ENCODE data around the gene CDKN1A. TPM values are rescaled to one million over a fixed set of nuclear protein-coding genes. Genes with fewer than 3 reads are reported as not detected.

CDKN1A gene
- total RNA-seq, 1 donor from 2014 or later = 48.4 TPM

DNA sequence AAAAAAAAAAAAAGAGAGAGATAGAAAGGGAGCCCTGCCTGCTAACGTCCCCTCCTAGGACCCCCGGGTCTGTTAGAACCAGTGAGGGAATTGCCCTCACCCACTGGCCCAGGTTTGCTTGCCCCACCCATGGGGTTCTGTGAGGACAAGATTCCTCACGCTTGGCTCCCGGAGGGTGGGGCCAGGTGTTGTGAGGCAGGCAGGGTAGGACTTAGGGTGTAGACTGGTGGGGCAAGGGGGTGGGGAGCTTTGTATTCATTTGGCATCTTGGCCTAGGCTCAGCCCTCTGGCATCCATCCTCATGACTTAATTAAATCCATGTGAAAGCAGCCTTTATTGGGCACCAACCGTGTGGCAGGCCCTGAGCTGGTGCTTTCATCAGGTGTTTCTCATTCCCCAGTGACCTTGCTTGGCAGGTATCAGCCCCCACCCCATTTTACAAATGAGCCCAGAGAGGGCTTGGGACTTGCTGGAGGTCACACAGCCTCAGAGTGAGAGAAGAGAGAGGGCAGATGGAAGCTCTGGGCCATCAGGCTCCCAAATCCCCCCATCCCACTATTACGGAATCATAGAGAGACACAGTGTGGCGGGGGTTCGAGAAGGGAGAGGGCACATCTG lies 38.1 kb downstream of the CDKN1A start:
- H3K27me3 Mint-ChIP-seq (ENCODE audit: unreplicated experiment) = peaks cover 5% of the 10 kb centered on the region
- H3K36me3 Mint-ChIP-seq (ENCODE audit: low read depth, unreplicated experiment) = no peaks in the 10 kb centered on the region
- no peak overlapping the region for H3K27ac Mint-ChIP-seq (ENCODE audit: unreplicated experiment)
- no peak overlapping the region for H3K4me3 Mint-ChIP-seq (ENCODE audit: unreplicated experiment)
- no peak for DNase-seq (ENCODE audit: low spot score)
- TF ChIP-seq, protein P1, sequence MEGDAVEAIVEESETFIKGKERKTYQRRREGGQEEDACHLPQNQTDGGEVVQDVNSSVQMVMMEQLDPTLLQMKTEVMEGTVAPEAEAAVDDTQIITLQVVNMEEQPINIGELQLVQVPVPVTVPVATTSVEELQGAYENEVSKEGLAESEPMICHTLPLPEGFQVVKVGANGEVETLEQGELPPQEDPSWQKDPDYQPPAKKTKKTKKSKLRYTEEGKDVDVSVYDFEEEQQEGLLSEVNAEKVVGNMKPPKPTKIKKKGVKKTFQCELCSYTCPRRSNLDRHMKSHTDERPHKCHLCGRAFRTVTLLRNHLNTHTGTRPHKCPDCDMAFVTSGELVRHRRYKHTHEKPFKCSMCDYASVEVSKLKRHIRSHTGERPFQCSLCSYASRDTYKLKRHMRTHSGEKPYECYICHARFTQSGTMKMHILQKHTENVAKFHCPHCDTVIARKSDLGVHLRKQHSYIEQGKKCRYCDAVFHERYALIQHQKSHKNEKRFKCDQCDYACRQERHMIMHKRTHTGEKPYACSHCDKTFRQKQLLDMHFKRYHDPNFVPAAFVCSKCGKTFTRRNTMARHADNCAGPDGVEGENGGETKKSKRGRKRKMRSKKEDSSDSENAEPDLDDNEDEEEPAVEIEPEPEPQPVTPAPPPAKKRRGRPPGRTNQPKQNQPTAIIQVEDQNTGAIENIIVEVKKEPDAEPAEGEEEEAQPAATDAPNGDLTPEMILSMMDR (IDR thresholded peaks at IDR 0.05; ENCODE audit: unreplicated experiment) = no peak
- no peaks in the 10 kb centered on the region for H3K4me1 Mint-ChIP-seq (ENCODE audit: unreplicated experiment)
- no peaks in the 10 kb centered on the region for H3K9me3 Mint-ChIP-seq (ENCODE audit: unreplicated experiment)

DNA sequence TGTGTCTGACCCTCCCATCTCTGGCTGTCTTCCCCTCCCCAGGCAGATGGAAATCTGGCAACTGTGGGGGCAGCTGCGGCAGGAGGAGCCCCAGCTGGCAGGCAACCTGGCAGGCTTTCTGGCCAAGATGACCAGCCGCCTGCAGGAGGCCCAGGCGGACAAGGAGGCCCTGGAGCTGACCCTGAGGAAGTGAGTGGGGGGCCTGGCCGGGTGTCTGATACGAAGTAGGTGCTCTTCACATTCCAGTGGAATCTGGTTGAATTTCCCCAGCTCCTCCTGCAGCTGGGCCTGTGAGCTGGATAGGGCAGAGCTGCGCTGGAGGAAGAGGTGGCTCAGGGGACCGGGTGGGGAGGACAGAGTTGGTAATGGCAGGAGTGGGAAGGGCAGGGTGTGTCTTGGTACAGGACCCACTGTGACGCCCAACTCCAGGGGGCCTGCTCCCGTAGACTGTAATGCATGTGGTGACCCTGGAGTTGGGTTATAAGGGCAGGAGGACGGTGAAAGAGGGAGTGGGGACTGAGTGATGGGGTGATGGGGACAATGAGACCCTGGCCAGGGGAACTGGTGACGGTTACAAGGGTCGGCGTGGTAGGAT lies 38.8 kb downstream of the CDKN1A start:
- H3K4me1 Mint-ChIP-seq (ENCODE audit: unreplicated experiment) = no peaks in the 10 kb centered on the region

DNA sequence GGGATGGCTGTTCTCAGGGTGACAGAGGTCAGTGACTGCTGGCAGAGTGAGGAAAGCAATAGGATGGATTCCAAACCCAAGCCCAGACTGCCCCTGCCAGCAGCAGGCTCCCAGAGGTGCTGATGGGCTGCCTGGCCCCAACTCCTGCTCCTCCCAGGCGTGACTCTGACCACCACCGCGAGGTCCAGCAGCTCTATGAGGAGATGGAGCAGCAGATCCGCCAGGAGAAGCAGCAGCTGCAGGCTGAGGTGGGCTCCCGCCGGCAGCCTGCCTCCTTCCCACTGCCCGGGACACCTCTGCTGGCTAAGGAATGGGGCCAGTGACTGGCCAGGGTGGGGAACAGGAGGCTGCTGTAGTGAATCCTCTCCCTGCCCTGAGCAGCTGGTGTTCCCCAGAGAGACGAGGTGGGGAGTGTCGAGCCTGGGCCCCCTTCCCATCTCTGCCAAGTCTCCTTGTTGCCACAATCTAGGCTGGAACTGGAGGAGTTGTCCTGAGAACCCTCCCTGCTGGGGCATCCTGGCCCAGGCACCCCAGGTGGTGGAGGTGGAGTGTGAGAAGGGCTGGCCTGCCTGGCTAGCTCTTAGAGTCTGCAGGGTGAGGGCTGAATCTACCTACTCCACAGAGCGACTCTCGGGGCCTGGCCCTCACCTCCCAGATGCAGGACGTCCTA lies 39.5 kb downstream of the CDKN1A start:
- no peaks in the 10 kb centered on the region for H3K9me3 Mint-ChIP-seq (ENCODE audit: unreplicated experiment)
- H3K36me3 Mint-ChIP-seq (ENCODE audit: low read depth, unreplicated experiment) = no peaks in the 10 kb centered on the region
- no peak for DNase-seq (ENCODE audit: low spot score)
- peaks cover 5% of the 10 kb centered on the region for H3K27me3 Mint-ChIP-seq (ENCODE audit: unreplicated experiment)
- no peak overlapping the region for H3K4me3 Mint-ChIP-seq (ENCODE audit: unreplicated experiment)
- TF ChIP-seq, protein P1 (IDR thresholded peaks at IDR 0.05; ENCODE audit: unreplicated experiment) = no peak
- H3K4me1 Mint-ChIP-seq (ENCODE audit: unreplicated experiment) = no peaks in the 10 kb centered on the region
- no peak overlapping the region for H3K27ac Mint-ChIP-seq (ENCODE audit: unreplicated experiment)

More for the DNA sequence above, 38.8 kb downstream of the CDKN1A start:
- no peak for DNase-seq (ENCODE audit: low spot score)
- Mint-ChIP-seq H3K27ac (ENCODE audit: unreplicated experiment) (no peak overlapping the region), H3K36me3 (ENCODE audit: low read depth, unreplicated experiment) (no peaks in the 10 kb centered on the region), H3K27me3 (ENCODE audit: unreplicated experiment) (peaks cover 5% of the 10 kb centered on the region), H3K9me3 (ENCODE audit: unreplicated experiment) (no peaks in the 10 kb centered on the region), H3K4me3 (ENCODE audit: unreplicated experiment) (no peak overlapping the region)
- TF ChIP-seq, protein P1 (IDR thresholded peaks at IDR 0.05; ENCODE audit: unreplicated experiment) = no peak

DNA sequence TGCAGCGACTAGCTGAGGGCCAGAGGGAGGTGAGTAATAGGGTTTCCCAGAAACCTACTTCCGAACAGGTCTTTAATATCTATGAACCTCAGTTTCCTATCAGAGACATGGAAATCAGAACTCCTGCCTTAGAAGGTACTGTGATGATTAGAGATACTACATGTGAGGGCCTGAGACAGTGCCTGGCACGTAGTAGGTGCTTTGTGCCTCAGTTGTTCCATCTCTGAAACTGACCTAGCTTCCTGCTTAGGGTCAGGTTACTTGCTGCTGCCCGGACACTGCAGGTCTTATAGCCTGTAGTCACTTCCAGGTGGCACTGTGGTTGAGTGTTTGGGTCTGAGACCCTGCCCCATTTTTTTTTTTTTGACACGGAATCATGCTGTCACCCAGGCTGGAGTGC lies 40.0 kb downstream of the CDKN1A start:
- Mint-ChIP-seq H3K27ac (ENCODE audit: unreplicated experiment) (no peak overlapping the region), H3K27me3 (ENCODE audit: unreplicated experiment) (peaks cover 5% of the 10 kb centered on the region), H3K36me3 (ENCODE audit: low read depth, unreplicated experiment) (no peaks in the 10 kb centered on the region), H3K4me1 (ENCODE audit: unreplicated experiment) (no peaks in the 10 kb centered on the region), H3K9me3 (ENCODE audit: unreplicated experiment) (no peaks in the 10 kb centered on the region), H3K4me3 (ENCODE audit: unreplicated experiment) (no peak overlapping the region)
- TF ChIP-seq, protein P1 (IDR thresholded peaks at IDR 0.05; ENCODE audit: unreplicated experiment) = no peak
- DNase-seq (ENCODE audit: low spot score) = no peak

DNA sequence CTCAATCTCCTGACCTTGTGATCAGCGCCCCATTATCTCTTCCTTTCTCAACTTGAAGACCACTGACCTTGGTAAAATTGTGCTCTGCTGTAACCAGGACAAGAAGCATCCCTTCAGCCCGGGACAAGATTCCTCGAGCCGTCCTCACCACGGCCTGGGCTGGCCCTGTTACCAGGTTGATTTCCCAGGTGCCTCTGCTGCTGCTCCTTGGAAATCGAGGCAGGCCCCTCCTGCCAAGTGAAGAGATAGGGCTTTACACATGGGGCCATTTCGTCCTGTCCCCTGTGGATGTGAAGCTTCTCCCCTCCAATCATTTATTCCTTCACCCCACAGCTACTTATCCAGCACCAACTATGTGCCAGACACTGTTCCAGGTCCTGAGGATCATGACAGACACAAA lies 40.6 kb downstream of the CDKN1A start:
- H3K27ac Mint-ChIP-seq (ENCODE audit: unreplicated experiment) = no peak overlapping the region
- TF ChIP-seq, protein P1 (IDR thresholded peaks at IDR 0.05; ENCODE audit: unreplicated experiment) = no peak
- H3K9me3 Mint-ChIP-seq (ENCODE audit: unreplicated experiment) = no peaks in the 10 kb centered on the region
- no peak for DNase-seq (ENCODE audit: low spot score)
- H3K4me3 Mint-ChIP-seq (ENCODE audit: unreplicated experiment) = no peak overlapping the region
- H3K27me3 Mint-ChIP-seq (ENCODE audit: unreplicated experiment) = peaks cover 5% of the 10 kb centered on the region
- no peaks in the 10 kb centered on the region for H3K36me3 Mint-ChIP-seq (ENCODE audit: low read depth, unreplicated experiment)
- H3K4me1 Mint-ChIP-seq (ENCODE audit: unreplicated experiment) = no peaks in the 10 kb centered on the region

All from endothelial cell (in vitro differentiated cells).